ENCODE data around the gene IL17B. TPM values are rescaled to one million over a fixed set of nuclear protein-coding genes. Genes with fewer than 3 reads are reported as not detected.

IL17B gene
- total RNA-seq, 1 experiment from 2014 or later = not detected

DNA sequence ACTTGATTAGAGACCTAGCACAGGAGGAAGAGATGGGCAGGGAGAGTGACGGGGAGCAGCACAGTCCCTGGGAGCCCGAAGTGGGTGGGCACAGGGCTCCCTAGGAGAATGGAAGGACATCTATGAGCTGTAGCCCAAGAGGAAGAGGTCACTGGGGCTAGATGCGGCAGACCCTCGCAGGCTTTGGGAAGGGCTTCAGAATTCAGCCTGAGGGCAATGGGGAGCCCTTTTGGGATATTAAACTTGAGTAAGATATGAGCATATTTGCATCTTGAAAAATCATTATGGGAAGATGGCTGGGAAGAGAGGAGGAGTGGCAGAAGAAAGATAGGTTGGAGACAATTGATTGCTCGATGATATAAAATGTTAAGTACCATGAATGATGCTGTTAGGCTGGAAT, 48.9 kb upstream of the IL17B start (continued):
- no peak for TF ChIP-seq ZNF416 (CRISPR knock-in tag; IDR thresholded peaks at IDR 0.05)
- TF ChIP-seq NFYB (CRISPR knock-in tag; conservative IDR thresholded peaks at IDR 0.05; ENCODE audit: low read depth) = no peak
- TF ChIP-seq ZNF423 (CRISPR knock-in tag; IDR thresholded peaks at IDR 0.05) = no peak
- TF ChIP-seq, protein P1, sequence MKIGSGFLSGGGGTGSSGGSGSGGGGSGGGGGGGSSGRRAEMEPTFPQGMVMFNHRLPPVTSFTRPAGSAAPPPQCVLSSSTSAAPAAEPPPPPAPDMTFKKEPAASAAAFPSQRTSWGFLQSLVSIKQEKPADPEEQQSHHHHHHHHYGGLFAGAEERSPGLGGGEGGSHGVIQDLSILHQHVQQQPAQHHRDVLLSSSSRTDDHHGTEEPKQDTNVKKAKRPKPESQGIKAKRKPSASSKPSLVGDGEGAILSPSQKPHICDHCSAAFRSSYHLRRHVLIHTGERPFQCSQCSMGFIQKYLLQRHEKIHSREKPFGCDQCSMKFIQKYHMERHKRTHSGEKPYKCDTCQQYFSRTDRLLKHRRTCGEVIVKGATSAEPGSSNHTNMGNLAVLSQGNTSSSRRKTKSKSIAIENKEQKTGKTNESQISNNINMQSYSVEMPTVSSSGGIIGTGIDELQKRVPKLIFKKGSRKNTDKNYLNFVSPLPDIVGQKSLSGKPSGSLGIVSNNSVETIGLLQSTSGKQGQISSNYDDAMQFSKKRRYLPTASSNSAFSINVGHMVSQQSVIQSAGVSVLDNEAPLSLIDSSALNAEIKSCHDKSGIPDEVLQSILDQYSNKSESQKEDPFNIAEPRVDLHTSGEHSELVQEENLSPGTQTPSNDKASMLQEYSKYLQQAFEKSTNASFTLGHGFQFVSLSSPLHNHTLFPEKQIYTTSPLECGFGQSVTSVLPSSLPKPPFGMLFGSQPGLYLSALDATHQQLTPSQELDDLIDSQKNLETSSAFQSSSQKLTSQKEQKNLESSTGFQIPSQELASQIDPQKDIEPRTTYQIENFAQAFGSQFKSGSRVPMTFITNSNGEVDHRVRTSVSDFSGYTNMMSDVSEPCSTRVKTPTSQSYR (CRISPR knock-in tag; IDR thresholded peaks at IDR 0.05) = no peak

DNA sequence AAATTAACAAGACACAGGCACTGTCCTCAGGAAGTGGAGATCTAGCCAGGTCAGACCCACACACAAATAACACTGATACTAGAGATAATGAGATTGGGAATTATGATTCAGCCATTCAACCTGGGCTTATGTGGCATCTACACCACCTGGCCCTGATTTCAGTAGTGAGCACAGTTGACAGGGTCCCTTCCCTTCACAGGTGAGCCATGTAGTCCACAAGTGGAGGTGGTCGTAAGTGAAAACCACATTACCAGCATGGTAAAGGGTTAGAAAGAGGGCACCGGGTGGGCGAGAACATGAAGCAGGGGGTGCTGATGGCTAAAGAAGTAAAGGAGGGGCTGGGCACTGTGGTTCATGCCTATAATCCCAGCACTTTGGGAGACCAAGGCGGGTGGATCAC, 48.3 kb upstream of the IL17B start:
- ChIA-PET POLR2A (no interaction called here), CTCF (interaction anchor here (0.7 kb wide), 1 partner anchor 148 kb away, joined by 6 read pairs; no protein-coding TSS in a partner anchor)
- no peak overlapping the region for H3K4me3 Mint-ChIP-seq
- H3K4me1 Mint-ChIP-seq = peaks cover 50% of the 10 kb centered on the region
- H3K9me3 Mint-ChIP-seq = no peaks in the 10 kb centered on the region
- ATAC-seq = no peak
- H3K27ac Mint-ChIP-seq = no peak overlapping the region
- TF ChIP-seq MYBL2 (CRISPR knock-in tag; IDR thresholded peaks at IDR 0.05) = no peak
- TF ChIP-seq, protein P2, sequence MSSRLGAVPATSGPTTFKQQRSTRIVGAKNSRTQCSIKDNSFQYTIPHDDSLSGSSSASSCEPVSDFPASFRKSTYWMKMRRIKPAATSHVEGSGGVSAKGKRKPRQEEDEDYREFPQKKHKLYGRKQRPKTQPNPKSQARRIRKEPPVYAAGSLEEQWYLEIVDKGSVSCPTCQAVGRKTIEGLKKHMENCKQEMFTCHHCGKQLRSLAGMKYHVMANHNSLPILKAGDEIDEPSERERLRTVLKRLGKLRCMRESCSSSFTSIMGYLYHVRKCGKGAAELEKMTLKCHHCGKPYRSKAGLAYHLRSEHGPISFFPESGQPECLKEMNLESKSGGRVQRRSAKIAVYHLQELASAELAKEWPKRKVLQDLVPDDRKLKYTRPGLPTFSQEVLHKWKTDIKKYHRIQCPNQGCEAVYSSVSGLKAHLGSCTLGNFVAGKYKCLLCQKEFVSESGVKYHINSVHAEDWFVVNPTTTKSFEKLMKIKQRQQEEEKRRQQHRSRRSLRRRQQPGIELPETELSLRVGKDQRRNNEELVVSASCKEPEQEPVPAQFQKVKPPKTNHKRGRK (CRISPR knock-in tag; IDR thresholded peaks at IDR 0.05; ENCODE audit: borderline replicate concordance) = no peak
- no peak for TF ChIP-seq NR2C2 (CRISPR knock-in tag; IDR thresholded peaks at IDR 0.05)
- no peak for TF ChIP-seq GABPB1 (CRISPR knock-in tag; IDR thresholded peaks at IDR 0.05)
- TF ChIP-seq, protein P3, sequence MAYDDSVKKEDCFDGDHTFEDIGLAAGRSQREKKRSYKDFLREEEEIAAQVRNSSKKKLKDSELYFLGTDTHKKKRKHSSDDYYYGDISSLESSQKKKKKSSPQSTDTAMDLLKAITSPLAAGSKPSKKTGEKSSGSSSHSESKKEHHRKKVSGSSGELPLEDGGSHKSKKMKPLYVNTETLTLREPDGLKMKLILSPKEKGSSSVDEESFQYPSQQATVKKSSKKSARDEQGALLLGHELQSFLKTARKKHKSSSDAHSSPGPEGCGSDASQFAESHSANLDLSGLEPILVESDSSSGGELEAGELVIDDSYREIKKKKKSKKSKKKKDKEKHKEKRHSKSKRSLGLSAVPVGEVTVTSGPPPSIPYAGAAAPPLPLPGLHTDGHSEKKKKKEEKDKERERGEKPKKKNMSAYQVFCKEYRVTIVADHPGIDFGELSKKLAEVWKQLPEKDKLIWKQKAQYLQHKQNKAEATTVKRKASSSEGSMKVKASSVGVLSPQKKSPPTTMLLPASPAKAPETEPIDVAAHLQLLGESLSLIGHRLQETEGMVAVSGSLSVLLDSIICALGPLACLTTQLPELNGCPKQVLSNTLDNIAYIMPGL (CRISPR knock-in tag; IDR thresholded peaks at IDR 0.05) = no peak
- no peak for TF ChIP-seq EMX1 (CRISPR knock-in tag; IDR thresholded peaks at IDR 0.05)
- TF ChIP-seq, protein P4, sequence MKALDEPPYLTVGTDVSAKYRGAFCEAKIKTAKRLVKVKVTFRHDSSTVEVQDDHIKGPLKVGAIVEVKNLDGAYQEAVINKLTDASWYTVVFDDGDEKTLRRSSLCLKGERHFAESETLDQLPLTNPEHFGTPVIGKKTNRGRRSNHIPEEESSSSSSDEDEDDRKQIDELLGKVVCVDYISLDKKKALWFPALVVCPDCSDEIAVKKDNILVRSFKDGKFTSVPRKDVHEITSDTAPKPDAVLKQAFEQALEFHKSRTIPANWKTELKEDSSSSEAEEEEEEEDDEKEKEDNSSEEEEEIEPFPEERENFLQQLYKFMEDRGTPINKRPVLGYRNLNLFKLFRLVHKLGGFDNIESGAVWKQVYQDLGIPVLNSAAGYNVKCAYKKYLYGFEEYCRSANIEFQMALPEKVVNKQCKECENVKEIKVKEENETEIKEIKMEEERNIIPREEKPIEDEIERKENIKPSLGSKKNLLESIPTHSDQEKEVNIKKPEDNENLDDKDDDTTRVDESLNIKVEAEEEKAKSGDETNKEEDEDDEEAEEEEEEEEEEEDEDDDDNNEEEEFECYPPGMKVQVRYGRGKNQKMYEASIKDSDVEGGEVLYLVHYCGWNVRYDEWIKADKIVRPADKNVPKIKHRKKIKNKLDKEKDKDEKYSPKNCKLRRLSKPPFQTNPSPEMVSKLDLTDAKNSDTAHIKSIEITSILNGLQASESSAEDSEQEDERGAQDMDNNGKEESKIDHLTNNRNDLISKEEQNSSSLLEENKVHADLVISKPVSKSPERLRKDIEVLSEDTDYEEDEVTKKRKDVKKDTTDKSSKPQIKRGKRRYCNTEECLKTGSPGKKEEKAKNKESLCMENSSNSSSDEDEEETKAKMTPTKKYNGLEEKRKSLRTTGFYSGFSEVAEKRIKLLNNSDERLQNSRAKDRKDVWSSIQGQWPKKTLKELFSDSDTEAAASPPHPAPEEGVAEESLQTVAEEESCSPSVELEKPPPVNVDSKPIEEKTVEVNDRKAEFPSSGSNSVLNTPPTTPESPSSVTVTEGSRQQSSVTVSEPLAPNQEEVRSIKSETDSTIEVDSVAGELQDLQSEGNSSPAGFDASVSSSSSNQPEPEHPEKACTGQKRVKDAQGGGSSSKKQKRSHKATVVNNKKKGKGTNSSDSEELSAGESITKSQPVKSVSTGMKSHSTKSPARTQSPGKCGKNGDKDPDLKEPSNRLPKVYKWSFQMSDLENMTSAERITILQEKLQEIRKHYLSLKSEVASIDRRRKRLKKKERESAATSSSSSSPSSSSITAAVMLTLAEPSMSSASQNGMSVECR (CRISPR knock-in tag; IDR thresholded peaks at IDR 0.05; ENCODE audit: borderline replicate concordance) = no peak
- no peak for TF ChIP-seq TEAD1 (CRISPR knock-in tag; IDR thresholded peaks at IDR 0.05)
- no peak for TF ChIP-seq MXD4 (CRISPR knock-in tag; IDR thresholded peaks at IDR 0.05; ENCODE audit: borderline replicate concordance)
- no peak for TF ChIP-seq RELA (CRISPR knock-in tag; IDR thresholded peaks at IDR 0.05; ENCODE audit: borderline replicate concordance)
- TF ChIP-seq, protein P5, sequence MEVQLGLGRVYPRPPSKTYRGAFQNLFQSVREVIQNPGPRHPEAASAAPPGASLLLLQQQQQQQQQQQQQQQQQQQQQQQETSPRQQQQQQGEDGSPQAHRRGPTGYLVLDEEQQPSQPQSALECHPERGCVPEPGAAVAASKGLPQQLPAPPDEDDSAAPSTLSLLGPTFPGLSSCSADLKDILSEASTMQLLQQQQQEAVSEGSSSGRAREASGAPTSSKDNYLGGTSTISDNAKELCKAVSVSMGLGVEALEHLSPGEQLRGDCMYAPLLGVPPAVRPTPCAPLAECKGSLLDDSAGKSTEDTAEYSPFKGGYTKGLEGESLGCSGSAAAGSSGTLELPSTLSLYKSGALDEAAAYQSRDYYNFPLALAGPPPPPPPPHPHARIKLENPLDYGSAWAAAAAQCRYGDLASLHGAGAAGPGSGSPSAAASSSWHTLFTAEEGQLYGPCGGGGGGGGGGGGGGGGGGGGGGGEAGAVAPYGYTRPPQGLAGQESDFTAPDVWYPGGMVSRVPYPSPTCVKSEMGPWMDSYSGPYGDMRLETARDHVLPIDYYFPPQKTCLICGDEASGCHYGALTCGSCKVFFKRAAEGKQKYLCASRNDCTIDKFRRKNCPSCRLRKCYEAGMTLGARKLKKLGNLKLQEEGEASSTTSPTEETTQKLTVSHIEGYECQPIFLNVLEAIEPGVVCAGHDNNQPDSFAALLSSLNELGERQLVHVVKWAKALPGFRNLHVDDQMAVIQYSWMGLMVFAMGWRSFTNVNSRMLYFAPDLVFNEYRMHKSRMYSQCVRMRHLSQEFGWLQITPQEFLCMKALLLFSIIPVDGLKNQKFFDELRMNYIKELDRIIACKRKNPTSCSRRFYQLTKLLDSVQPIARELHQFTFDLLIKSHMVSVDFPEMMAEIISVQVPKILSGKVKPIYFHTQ (CRISPR knock-in tag; IDR thresholded peaks at IDR 0.05) = no peak
- TF ChIP-seq NFE2L1 (CRISPR knock-in tag; IDR thresholded peaks at IDR 0.05) = no peak
- no peaks in the 10 kb centered on the region for H3K27me3 Mint-ChIP-seq (ENCODE audit: low read depth)
- DNase-seq (ENCODE audit: low spot score) = no peak
- H3K36me3 Mint-ChIP-seq = no peaks in the 10 kb centered on the region
